T-helper 2 cell (primary cell): ENCODE results near the gene TRIM71.

Experiments used
- DNase-seq, 5 experiments: peaks; one replicate each; pipeline versions ENCODE4 v3.0.0 to v3.0.0-alpha.2; 2012 to 2022

The TRIM71 gene

DNA sequence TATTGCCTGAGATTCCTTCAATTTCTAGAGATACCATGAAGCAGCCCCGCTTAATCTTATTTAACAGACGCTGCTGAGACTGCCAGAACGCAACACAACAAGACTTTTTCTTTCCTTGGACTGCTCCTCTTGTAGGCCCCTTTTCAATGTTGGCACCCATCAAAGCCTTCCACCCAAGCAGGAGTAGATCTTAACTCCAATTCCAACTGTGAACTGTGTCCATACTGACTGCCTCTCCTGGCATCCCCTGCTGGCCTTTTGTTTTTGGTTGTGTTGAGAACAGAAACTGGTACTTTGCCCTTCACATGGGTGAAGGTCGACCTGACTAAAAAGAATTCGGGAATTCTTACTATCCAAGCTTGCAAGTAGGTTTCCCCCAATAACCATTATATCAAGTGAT lies 50.2 kb downstream of the TRIM71 start:
- no peak for DNase-seq

DNA sequence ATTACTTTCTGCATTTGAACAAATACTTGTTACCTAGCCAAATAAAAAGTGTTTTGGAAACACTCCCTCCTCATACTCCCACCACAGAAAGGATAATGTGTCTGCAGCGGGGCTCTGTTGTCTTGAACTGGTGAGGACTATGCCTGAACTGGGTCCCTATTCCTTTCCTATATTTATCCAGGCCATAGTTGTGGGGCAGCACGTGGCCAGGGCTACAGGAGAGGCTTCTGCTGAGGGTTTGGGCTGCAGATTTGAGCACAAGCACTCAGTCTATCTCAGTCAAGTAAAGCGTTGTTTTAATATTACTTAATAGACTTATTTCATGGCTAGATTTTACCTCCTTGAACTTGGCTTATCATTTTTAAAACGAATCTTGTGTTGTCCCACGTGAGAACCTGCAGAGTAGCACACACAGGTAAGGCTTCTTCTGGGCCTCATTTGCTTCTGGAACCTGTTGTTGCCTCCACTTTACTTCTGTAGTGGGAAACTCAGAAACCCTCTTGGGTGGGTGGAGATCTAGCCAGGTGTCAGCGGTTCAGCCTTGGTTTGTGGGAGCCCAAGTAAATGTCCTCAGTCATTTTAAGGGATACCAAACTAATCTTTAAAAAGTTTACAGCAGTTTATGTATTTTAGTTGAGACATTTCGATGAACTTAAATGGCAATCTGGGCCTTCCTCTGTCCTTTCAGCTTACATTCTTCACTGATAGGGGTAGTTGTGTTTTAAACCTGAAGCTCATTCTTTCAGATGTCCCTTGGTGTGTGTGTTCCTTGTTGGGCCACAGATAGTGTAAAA lies 51.1 kb downstream of the TRIM71 start:
- no peak for DNase-seq

DNA sequence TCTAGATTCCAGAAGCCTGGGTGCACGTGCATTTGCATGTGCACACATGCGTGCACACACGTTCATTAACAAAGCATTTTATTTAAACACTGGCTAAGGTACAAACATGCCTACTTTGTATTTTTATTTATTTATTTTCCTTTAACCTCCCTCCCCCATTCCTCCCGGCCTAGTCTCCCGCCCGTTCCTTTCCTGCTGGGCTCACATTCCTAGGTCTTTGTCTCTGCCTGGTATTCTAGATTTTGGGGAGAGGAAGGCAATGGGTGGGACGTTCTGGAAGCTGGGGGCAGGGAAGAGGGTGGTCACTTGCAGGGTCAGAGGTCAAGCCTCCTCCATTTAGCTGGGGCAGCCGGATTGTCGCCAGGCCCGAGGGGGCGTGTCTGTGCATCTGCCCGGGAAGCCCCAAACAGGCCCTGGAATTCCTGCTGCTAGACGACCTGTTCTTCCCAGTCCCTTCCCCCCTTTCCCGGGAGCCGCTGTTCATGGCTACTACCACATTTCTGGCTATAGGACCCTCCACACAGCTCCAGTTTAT lies 51.8 kb downstream of the TRIM71 start:
- no peak for DNase-seq

DNA sequence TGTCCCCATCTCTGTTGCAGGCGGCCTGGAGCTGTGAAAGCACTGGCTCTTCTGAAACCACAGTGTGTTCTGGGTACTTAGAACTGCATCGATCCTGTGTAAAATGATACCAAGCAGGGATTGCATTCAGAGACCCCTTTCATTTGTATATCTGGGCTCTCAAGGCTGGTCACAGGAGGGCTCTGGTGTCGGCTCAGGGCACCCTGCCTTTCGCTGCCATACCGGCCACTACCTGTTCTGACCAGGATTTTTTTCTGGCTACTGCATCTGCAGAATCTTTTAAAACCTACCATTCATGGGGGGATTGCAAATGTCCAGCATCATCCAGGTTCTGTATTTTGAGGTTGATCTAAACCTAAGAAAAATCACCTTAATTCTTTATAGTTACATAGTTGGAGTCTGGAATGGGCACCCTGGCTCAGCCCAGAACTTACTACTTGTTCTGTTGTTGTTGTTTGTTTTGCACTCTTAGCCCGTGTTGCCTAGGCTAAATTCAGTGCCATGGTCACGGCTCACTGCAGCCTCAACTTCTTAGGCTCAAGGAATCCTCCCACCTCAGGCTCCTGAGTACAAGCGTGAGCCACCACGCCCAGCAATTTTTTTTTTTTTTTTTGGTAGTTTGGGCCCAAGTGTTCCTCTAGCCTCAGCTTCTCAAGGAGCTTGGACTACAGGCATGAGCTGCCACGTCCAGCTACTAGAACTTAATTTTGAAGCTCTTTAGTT lies 52.7 kb downstream of the TRIM71 start:
- DNase-seq: no peak

DNA sequence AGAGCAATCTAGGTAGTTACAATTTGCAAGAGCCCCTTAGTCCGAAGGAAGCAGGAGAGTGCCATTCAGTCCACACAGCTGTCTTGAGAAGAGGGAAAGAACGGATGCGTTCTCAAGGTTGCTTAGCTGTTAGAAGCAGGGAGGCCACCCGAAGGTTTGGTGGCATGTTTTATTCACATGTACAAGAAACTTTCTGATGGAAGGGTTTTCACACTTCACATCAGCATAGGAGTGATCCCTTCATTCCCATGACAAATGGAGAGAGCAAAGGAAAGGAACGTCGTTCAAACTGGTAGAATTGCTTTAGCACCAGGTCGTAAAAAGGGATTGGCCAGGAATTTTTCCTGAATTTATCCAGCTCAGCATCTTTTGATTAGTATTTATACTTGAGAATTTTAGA lies 53.5 kb downstream of the TRIM71 start:
- no peak for DNase-seq

DNA sequence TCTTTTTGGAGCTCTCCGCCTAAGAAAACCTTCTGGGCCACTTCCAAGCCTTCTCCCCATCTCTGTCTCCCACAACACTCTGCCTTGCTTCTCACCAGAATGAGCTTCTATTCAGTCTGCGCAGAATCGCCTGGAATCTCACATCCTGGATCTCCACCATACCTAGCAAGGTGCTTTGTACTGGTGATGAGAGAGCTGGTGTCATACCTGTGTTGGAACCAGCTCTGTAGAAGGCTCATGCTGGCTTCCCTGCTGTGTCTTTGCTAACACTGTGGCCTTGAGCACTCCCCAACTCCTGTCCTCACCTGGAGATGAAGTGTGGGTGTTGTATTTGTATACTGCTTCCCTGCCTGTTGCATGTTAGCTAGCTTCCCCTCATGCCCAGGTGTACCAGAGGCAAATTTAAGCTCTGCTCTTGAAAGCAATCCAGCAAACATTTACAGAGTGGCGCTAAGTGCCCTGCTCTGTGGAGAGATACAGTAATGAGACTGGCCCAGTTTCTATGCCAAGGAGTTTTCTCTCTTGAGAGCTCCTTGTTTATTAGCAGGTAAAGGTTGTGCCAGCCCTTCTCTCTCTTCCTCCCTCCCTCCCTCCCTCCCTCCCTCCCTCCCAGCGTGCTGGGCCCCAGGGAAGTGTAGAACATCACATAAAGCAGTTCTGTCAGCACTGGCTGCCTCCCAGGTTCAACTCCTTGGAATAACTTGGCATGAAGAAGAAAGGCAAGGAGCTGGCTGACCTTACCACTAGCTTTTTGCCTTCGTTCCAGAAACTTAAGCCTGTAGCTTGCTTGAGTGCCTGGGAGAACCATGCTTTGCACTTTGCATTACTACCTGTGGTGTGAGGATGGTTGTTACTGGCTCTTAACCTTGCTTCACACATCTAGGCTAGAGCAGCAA lies 54.9 kb downstream of the TRIM71 start:
- DNase-seq: no peak

DNA sequence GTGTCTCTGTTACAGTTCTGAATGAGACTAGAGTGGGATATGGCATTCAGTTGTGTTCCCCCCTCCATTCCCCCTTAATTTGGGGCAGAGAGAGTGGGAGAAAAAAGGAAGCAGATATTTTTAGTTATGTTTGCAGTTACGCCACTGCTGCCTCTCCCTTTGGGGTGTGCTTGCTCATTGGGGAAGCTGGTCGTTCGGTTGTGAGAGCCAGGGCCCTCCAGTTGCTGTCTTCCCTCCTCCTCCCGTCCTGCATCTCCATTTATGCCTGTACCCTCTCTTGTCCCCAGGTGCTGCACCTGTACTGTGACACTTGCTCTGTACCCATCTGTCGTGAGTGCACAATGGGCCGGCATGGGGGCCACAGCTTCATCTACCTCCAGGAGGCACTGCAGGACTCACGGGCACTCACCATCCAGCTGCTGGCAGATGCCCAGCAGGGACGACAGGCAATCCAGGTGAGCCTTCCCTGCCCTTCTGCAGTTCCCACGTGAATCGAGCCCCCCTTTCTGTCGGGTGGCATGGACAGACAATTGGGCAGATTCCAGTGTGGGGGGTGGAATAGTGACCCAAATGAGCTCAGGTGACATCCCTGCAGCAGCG lies 55.8 kb downstream of the TRIM71 start:
- DNase-seq: no peak

DNA sequence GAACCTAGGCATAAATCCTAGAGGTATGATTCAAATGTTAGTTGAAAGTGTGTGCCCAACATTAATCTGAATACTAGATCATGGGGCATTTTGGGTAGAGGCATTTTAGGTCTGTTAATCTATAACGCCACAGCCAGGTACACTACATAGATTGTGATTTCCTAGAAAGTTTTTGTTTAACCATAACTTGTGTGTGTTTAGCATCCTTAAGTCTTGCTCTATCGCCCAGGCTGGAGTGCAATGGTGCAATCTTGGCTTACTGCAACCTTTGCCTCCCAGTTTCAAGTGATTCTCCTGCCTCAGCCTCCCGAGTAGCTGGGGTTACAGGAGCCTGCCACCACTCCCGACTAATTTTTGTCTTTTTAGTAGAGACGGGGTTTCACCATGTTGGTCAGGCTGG lies 59.1 kb downstream of the TRIM71 start:
- DNase-seq: no peak

DNA sequence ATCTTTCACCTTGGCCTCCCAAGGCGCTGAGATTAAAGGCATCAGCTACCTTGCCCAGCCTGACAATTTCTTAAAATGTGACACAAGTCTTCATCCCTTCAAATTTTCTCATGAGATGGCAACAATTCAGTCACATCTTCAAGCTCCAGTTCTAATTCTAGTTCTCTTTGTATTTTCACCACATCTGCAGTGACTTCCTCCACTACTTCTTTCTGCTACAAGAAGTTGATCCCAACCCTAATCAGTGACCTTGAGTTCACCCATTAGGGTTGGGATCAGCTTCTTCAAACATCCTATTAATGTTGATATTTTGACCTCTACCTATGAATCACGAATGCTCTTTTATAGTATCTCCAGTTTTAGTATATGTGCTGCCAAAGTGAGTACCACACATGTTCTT lies 59.8 kb downstream of the TRIM71 start:
- DNase-seq: no peak

DNA sequence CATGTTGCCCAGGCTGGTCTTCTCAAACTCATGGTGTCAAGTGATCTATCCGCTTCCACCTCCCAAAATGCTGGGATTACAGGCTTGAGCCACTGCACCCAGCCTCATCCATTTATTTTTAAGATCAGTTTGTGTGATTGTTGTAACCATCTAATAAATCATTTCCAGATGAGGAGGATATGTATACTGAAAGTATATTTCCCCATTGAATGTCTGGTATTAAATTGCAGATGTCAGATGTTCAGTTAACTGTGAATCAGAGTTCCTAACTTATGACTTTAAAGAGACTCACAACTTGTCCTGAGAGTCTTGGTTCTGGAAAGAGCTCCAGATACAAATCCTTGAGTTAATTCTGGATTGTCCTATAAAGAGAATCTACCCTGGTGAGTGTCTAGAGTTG lies 62.4 kb downstream of the TRIM71 start:
- DNase-seq: no peak

DNA sequence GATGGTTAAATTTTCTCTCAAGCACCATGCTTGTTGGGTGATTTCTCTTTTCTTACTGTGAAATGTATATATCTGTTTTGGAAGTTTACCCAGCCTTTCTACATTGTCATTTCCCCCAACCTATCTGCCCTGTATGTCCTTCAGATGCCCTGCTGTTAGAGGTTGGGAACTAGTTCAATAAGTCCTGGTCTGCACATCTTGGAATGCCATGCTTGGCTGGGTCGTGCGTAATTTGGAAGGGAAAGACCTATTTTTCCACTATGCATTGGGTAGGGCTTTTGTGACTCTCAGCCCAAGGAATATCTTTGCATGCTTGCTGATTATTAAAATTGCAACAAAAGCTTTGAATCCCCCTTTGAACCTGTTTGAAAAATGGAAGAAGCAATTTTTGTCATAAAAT lies 63.8 kb downstream of the TRIM71 start:
- DNase-seq: no peak

DNA sequence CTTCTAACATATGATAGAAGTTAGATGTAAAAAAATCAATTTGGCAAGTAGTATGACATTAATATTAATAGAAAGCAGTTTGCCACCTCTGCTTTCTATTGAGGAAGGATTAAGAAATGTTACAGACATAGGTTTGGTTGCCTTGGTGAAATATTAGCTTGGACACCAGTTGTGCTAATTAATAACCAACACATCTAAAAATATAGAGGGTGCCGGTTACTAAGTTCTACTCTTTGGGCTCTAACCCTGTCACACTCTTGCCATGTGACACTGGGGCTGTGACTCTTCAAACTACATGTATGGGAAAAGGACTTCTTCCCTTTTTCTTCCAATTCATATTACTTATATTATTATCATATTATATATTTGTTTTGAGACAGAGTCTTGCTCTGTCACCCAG lies 64.4 kb downstream of the TRIM71 start:
- DNase-seq: no peak

DNA sequence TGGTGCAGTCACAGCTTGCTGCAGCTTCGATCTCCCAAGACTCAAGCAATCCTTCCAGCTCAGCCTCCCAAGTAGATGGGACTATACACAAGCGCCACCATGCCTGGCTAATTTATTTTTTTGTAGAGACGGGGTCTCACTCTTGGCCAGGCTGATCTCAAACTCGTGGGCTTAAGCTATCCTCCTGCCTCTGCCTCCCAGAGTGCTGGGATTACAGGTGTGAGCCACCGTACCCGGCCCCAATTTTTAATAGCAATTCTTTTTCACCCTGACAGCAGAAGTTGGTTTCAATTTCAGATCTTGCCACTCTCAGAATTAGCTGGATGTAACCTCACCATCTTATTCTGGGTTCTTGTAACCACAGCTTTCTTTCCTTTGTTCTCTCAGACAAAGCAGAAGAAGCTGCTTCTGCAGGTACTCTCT lies 64.8 kb downstream of the TRIM71 start:
- peak in 1 of 5 experiments; percentile 86 for DNase-seq

DNA sequence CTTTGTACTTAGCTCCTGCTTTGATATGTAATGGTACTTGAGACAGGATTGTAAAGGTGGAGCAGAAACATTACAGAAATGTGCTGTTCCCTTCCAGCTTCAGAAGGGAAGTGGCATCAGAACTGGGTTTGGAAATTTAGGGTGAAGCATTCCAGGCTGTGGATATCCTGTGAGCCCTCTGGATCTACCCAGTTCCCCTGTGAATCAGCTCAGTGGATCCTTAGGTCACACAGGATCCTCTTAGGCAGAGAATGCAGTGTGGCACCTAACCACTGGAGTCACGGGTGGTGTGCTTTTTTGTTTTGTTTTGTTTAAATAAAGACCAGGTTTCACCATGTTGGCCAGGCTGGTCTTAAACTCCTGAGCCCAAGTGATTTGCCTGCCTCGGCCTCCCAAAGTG lies 66.0 kb downstream of the TRIM71 start:
- DNase-seq: no peak

DNA sequence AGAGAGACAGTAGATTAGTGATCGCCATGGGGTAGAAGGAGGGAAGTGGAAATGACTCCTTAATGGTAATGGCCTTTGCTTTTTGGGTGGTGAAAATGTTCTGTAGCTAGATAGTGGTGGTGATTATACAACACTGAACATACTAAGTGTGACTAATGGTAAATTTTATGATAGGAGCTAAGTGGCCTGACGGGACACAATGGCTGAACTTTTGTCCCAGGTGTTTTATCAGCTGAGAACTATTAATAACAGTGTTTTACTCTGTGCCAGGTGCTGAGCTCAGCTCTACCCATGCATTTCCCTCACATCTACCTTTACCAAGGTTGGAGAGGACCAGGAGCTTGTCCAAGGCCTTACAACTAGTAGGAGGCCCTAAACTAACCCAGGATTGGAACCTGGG lies 66.8 kb downstream of the TRIM71 start:
- DNase-seq: no peak

DNA sequence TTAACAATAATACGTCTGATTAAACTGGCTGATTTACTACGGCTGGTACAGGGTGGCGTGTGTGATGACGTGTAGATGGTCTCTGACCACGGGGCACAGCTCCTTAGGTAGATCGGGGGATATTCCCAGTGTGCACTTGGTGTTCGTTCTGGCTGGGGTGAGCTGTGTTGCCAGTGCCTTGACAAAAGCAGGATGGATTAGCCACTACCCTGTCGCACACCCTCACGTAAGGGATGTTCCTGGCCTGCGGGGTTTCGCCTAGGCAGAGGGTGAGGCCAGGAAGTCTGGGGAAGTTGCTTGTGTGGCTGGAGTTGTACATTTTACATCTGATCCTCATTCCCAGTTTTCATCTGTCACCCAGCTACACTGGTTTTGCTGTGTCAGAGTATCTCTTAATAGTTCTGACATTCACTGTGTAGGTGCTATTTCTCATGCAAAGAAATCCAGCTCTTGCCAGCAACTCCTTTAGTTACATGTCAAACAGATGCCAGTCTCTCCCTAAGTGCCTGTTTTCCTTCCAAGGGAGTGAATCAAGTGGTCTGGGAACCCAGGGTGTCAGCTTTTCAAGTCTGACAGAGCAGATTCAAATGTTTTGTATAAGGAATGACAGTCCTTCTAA lies 67.6 kb downstream of the TRIM71 start:
- DNase-seq: no peak

DNA sequence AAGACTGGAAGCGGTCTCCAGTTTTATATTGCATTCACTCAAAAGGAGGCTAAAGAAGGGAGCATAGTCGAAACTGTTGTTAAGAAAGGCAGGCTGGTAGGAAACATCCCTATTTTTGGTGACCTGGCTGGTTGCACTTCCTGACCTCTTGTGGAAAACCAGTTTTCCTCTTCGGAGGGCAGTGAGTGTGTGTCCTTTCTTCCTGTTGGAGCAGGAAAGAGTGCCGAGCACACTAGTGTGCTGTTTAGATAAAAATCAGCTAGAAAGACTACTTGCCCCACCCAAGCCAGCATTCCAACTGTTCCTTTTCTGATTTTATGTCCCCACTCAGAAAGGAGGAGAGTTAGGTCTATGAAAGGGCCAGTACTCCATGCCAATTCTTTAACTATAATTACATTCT lies 68.5 kb downstream of the TRIM71 start:
- DNase-seq: no peak

DNA sequence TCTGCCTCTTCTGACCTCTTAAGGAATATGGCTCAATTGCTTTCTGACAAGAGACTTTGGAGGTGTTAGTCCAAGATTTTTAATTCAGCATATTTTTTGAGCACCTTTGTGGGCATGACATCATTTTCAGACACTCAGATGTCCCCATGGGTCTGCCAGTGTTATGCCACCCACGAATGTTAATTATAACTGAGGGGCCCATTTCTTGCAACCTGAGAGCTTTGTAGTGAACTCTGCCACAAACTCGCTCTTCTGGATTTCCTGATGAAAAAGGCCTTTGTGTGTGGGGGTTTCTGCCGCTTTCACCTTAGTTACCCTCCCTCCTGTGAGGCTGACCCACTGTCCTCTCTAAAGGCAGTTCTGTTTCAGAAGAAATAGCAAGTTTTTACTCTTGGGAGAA lies 69.1 kb downstream of the TRIM71 start:
- DNase-seq: no peak

DNA sequence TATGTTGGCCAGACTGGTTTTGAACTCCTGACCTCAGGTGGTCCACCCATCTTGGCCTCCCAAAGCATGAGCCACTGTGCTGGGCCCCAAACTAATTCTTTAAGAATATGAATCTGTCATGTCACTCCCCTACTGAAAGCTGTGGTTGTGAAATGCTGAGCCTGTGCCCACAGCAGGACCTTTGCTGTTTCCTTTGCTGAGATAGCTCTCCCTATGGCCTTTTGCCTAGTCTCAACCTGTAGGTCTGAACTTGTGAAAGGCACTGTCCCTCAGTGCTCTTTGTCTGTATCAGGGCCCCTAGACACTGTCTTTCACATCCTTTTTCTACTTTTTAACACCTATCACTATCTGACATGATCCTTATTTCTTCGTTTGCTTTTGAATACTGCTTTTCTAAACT lies 70.9 kb downstream of the TRIM71 start:
- DNase-seq: no peak

DNA sequence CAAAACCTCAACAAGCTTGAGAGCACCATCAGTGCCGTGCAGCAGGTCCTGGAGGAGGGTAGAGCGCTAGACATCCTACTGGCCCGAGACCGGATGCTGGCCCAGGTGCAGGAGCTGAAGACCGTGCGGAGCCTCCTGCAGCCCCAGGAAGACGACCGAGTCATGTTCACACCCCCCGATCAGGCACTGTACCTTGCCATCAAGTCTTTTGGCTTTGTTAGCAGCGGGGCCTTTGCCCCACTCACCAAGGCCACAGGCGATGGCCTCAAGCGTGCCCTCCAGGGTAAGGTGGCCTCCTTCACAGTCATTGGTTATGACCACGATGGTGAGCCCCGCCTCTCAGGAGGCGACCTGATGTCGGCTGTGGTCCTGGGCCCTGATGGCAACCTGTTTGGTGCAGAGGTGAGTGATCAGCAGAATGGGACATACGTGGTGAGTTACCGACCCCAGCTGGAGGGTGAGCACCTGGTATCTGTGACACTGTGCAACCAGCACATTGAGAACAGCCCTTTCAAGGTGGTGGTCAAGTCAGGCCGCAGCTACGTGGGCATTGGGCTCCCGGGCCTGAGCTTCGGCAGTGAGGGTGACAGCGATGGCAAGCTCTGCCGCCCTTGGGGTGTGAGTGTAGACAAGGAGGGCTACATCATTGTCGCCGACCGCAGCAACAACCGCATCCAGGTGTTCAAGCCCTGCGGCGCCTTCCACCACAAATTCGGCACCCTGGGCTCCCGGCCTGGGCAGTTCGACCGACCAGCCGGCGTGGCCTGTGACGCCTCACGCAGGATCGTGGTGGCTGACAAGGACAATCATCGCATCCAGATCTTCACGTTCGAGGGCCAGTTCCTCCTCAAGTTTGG lies 72.9 kb downstream of the TRIM71 start:
- no peak for DNase-seq

DNA sequence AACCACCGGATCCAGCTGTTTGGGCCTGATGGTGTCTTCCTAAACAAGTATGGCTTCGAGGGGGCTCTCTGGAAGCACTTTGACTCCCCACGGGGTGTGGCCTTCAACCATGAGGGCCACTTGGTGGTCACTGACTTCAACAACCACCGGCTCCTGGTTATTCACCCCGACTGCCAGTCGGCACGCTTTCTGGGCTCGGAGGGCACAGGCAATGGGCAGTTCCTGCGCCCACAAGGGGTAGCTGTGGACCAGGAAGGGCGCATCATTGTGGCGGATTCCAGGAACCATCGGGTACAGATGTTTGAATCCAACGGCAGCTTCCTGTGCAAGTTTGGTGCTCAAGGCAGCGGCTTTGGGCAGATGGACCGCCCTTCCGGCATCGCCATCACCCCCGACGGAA lies 73.6 kb downstream of the TRIM71 start:
- DNase-seq: no peak
